ENCODE data around the gene LTV1. TPM values are rescaled to one million over a fixed set of nuclear protein-coding genes. Genes with fewer than 3 reads are reported as not detected.
"Not testable (repeated sequence)": the region's sequence is repeated elsewhere in the genome, so short reads cannot be mapped to it uniquely, and the experiment has no call there.

LTV1 gene
- total and polyA plus RNA-seq, 2 of the 8 experiments (the other 6 are each of a cell fraction or from before 2014, with no cell fraction given) = 8.0 to 46.9 TPM

DNA sequence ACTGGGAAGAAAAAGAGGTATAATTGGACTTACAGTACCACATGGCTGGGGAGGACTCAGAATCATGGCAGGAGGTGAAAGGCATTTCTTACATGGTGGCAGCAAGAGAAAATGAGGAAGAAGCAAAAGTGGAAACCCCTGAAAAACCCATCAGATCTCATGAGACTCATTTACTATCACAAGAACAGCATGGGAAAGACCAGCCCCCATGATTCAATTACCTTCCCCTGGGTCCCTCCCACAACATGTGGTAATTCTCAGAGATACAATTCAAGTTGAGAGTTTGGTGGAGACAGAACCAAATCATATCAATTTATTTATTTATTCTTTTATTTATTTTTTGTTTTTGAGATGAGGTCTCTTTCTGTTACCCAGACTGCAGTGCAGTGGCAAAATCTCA, 31.4 kb downstream of the LTV1 start:
- H2BK15ac ChIP-seq (ENCODE audit: low read length); H2BK20ac ChIP-seq (ENCODE audit: low read length); H2AFZ ChIP-seq (ENCODE audit: low read length); H3K9me3 ChIP-seq (ENCODE audit: insufficient read depth in 2 of 2, low read depth in 1 of 2, low read length in 1 of 2); FAIRE-seq; H3K23me2 ChIP-seq (ENCODE audit: low read depth, low read length); H3K9ac ChIP-seq (replicated peaks in 1 of 4; ENCODE audit: extremely low read depth in 1 of 4, low read depth in 3 of 4, low read length in 3 of 4); H3K36me3 ChIP-seq (ENCODE audit: control insufficient read depth in 2 of 4, insufficient read depth in 4 of 4, low read length in 3 of 4); H3K4ac ChIP-seq (replicated peaks; ENCODE audit: insufficient read length, low read depth, low read length); DNase-seq (ENCODE audit: low read depth in 1 of 2, low spot score in 2 of 2); H2BK120ac ChIP-seq (replicated peaks; ENCODE audit: low read depth, low read length); H2AK5ac ChIP-seq (ENCODE audit: low read depth, low read length); H2BK5ac ChIP-seq (ENCODE audit: low read depth, low read length); H3K79me1 ChIP-seq (ENCODE audit: low read depth, low read length); POLR2A ChIA-PET (ENCODE audit: partially characterized antibody); H3K18ac ChIP-seq (ENCODE audit: extremely low read depth, low read length); H4K8ac ChIP-seq (ENCODE audit: extremely low read depth, insufficient read depth, low read length); H3K56ac ChIP-seq (replicated peaks; ENCODE audit: insufficient read length, low read depth, low read length); H4K20me1 ChIP-seq (replicated peaks in 1 of 2; ENCODE audit: control insufficient read depth in 1 of 2, insufficient read depth in 2 of 2, low read length in 2 of 2); H2BK12ac ChIP-seq (ENCODE audit: low read depth, low read length); H3K14ac ChIP-seq (ENCODE audit: insufficient read length); H3K4me3 ChIP-seq (ENCODE audit: extremely low read depth in 1 of 4, insufficient read depth in 2 of 4, low read depth in 3 of 4, low read length in 4 of 4); H3K79me2 ChIP-seq (ENCODE audit: control insufficient read depth in 1 of 2, insufficient read depth in 2 of 2, low read length in 2 of 2); H3K27ac ChIP-seq (ENCODE audit: low read depth, low read length); H4K5ac ChIP-seq (ENCODE audit: insufficient read length, low read depth, low read length); H4K91ac ChIP-seq (replicated peaks; ENCODE audit: insufficient read length, low read length); H3K23ac ChIP-seq (ENCODE audit: insufficient read length); H3K27me3 ChIP-seq (replicated peaks in 1 of 4; ENCODE audit: control insufficient read depth in 3 of 4, extremely low read depth in 1 of 4, insufficient read depth in 3 of 4, low read length in 3 of 4); H3K4me1 ChIP-seq (replicated peaks in 1 of 4; ENCODE audit: control insufficient read depth in 3 of 4, insufficient read depth in 4 of 4, low read length in 3 of 4); H3K4me2 ChIP-seq (ENCODE audit: insufficient read depth in 1 of 2, low read depth in 2 of 2, low read length in 2 of 2): not testable (repeated sequence)
- CTCF ChIA-PET (ENCODE audit: partially characterized antibody) = interaction anchor here (1.0 kb wide), 1 partner anchor 10 kb away, joined by 4 read pairs; no protein-coding TSS in a partner anchor

All from H1 (cell line).